ENCODE data around the gene TRIM44. TPM values are rescaled to one million over a fixed set of nuclear protein-coding genes. Genes with fewer than 3 reads are reported as not detected.
"Not testable (repeated sequence)": the region's sequence is repeated elsewhere in the genome, so short reads cannot be mapped to it uniquely, and the experiment has no call there.

Gene TRIM44
- total RNA-seq, 2 donors from 2014 or later: 22.1 to 35.4 TPM

DNA sequence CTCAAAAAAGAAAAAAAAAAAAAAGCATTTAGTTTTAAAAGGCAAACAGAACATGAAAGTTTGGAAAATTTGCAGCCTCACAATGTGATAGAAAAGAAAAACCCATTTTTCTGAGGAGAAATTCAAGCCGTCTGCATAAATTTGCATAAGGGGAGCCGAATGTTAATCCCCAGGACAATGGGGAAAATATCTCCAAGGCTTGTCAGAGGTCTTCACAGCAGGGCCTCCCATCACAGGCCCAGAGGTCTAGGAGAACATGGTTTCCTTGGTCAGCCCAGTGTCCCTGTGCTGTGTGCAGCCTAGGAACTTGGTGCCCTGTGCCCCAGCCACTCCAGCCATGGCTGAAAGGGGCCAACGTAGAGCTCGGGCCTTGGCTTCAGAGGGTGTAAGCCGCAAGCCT is 109.1 kb downstream of the TRIM44 start:
- no peaks in the 10 kb centered on the region for H3K27me3 ChIP-seq
- no peak overlapping the region for H3K4me3 ChIP-seq
- TF ChIP-seq, protein P1, sequence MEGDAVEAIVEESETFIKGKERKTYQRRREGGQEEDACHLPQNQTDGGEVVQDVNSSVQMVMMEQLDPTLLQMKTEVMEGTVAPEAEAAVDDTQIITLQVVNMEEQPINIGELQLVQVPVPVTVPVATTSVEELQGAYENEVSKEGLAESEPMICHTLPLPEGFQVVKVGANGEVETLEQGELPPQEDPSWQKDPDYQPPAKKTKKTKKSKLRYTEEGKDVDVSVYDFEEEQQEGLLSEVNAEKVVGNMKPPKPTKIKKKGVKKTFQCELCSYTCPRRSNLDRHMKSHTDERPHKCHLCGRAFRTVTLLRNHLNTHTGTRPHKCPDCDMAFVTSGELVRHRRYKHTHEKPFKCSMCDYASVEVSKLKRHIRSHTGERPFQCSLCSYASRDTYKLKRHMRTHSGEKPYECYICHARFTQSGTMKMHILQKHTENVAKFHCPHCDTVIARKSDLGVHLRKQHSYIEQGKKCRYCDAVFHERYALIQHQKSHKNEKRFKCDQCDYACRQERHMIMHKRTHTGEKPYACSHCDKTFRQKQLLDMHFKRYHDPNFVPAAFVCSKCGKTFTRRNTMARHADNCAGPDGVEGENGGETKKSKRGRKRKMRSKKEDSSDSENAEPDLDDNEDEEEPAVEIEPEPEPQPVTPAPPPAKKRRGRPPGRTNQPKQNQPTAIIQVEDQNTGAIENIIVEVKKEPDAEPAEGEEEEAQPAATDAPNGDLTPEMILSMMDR (IDR thresholded peaks at IDR 0.05): no peak
- no peak overlapping the region for H3K27ac ChIP-seq
- H3K4me1 ChIP-seq: no peaks in the 10 kb centered on the region
- H3K9me3 ChIP-seq: peaks cover 0 to 4% of the 10 kb centered on the region in 2 donors
- H3K36me3 ChIP-seq: no peaks in the 10 kb centered on the region
- no peak for DNase-seq (ENCODE audit: low spot score)

DNA sequence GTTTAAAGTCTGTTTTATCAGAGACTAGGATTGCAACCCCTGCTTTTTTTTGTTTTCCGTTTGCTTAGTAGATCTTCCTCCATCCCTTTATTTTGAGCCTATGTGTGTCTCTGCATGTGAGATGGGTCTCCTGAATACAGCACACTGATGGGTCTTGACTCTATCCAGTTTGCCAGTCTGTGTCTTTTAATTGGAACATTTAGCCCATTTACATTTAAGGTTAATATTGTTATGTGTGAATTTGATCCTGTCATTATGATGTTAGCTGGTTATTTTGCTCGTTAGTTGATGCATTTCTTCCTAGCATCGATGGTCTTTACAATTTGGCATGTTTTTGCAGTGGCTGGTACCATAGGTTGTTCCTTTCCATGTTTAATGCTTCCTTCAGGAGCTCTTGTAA is 114.7 kb downstream of the TRIM44 start:
- DNase-seq (ENCODE audit: low spot score); H3K36me3 ChIP-seq; H3K27me3 ChIP-seq; H3K4me3 ChIP-seq; H3K27ac ChIP-seq; H3K9me3 ChIP-seq: not testable (repeated sequence)
- peaks cover 0 to 11% of the 10 kb centered on the region in 2 donors for H3K4me1 ChIP-seq

- H3K4me3 ChIP-seq; H3K9me3 ChIP-seq; DNase-seq (ENCODE audit: low spot score); H3K27ac ChIP-seq; H3K27me3 ChIP-seq; H3K36me3 ChIP-seq: not testable (repeated sequence)
- H3K4me1 ChIP-seq: peaks cover 0 to 11% of the 10 kb centered on the region in 2 donors
These were observed 116.4 kb downstream of the TRIM44 start for GRCh38 chr11:35778943-35779342.

DNA sequence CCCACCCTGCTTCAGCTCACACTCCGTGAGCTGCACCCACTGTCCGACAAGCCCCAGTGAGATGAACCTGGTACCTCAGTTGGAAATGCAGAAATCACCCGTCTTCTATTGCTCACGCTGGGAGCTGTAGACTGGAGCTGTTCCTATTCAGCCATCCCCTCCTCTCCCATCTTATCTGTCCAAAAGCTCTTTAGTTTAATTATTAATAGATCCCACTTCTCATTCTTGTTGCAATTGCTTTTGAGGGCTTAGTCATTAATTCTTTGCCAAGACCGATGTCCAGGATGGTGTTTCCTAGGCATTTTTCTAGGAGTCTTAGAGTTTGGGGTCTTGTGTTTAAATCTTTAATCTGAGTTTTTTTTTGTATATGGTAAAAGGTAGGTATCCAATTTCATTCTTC is 116.8 kb downstream of the TRIM44 start:
- Histone ChIP-seq H3K9me3 (peaks cover 0 to 4% of the 10 kb centered on the region in 2 donors), H3K27me3 (no peaks in the 10 kb centered on the region), H3K4me3 (no peak overlapping the region), H3K27ac (no peak overlapping the region), H3K4me1 (peaks cover 0 to 11% of the 10 kb centered on the region in 2 donors), H3K36me3 (no peaks in the 10 kb centered on the region)
- DNase-seq (ENCODE audit: low spot score): no peak
- TF ChIP-seq, protein P1 (IDR thresholded peaks at IDR 0.05): no peak

GRCh38 chr11:35780951-35781860 is 118.6 kb downstream of the TRIM44 start:
- DNase-seq (ENCODE audit: low spot score): no peak
- TF ChIP-seq, protein P1 (IDR thresholded peaks at IDR 0.05): no peak
- H3K27me3 ChIP-seq: no peaks in the 10 kb centered on the region
- H3K4me1 ChIP-seq: peaks cover 0 to 11% of the 10 kb centered on the region in 2 donors
- no peak overlapping the region for H3K27ac ChIP-seq
- H3K9me3 ChIP-seq: no peaks in the 10 kb centered on the region
- H3K4me3 ChIP-seq: no peak overlapping the region
- no peaks in the 10 kb centered on the region for H3K36me3 ChIP-seq

DNA sequence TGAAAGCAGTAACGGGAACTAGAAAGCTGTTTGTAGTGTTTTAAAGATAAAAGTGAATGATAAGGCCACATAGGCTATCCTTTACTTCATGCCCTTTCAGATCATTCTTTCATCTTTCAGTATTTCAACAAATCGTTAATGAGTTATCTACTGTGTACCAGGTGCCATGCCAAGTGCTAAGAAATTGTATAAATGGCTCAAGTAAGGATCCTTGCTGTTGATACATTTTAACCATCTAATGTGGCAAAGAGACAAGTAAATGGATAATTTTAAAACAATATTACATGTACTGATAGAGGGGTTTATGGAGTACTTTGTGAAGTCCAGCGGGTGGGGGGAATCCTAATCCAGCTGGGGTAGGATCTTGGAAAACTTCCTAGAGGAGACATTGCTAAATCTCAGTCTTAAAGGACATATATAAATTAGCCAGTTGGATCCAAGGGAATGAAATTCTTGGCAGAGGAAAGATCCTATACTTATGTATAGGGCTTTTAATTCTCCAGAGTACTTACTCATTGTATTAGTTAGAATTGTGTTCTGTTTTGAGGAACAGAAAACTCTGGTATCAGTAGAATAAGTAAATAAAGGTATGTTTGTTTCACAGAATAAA is 119.4 kb downstream of the TRIM44 start:
- H3K36me3 ChIP-seq: no peaks in the 10 kb centered on the region
- H3K4me3 ChIP-seq: no peak overlapping the region
- peaks cover 0 to 17% of the 10 kb centered on the region in 2 donors for H3K4me1 ChIP-seq
- no peaks in the 10 kb centered on the region for H3K9me3 ChIP-seq
- no peak for DNase-seq (ENCODE audit: low spot score)
- TF ChIP-seq, protein P1 (IDR thresholded peaks at IDR 0.05): no peak
- H3K27ac ChIP-seq: no peak overlapping the region
- H3K27me3 ChIP-seq: no peaks in the 10 kb centered on the region
